ENCODE data around the gene SORBS1.
"Not testable (repeated sequence)": the region's sequence is repeated elsewhere in the genome, so short reads cannot be mapped to it uniquely, and the experiment has no call there.

Gene SORBS1

DNA sequence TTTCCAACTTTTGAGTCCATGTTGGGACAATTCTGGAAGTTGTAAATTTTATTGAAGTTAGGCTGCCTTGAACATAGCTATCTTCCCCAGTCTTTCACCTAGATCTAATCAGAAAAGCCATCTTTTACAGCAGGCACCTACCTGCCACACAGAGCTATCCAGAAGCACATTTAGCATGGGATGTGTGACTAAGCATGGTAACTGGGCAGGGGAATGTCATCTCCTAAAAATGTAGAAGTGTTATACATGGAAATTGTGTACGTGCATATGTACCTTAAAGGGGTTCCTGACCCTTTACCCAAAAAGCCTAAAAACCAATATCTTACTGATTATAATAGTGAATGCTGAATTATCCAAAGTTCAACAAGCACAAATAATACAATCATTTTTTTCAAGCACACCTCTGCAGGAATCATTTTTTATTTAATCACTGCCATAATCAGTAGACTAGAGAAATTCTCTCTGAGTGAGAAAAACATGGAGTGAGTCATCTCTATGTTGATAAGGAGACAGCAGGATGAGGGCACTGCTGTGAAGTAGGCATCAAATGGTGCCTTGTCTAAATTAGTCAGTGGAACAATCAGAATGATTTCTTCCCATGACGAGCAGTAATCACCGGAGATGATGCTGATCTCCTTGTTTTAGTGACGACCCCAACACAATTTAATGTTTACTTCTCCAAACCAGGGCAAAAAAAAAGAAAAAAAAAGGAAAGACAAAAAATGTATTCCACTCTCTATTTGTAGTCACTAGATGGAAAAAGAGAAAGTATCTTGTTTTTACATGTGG lies 75.9 kb downstream of the SORBS1 start:
- DNase-seq (ENCODE audit: low read depth, low spot score) = no peak

DNA sequence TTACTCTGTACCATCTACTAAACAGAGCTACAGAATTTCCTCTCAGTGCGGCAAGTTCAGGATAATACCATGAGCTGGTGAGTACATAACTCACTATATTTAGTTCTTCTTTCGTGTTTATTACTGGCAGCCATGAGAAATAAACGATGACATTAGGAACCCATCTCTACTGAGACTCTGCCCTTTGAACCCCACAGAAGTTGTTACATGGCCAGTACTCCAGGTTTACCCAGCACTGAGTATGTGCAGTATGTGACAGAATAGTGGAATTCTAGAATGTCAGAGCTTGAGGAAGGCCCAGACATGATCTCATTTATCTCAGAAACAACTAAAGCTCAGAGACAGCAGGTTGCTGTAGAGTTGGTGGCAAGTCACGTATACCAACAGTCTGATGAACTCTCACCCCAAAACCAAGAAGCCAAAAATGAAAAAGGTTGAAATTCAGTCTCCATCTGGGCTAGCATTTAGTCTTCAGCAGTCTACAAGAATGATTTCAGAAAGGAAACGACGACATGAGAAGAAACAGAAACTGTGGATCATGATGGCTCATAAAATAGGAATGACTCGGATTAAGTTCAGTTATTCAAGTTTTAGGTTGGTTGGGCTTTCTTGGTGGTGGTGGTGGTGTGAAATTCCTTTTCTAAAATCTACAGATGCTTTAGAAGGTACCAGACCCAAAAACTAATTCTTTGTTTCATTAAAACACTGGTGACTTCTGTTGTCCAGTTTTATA lies 78.5 kb downstream of the SORBS1 start:
- DNase-seq (ENCODE audit: low read depth, low spot score) = no peak

DNA sequence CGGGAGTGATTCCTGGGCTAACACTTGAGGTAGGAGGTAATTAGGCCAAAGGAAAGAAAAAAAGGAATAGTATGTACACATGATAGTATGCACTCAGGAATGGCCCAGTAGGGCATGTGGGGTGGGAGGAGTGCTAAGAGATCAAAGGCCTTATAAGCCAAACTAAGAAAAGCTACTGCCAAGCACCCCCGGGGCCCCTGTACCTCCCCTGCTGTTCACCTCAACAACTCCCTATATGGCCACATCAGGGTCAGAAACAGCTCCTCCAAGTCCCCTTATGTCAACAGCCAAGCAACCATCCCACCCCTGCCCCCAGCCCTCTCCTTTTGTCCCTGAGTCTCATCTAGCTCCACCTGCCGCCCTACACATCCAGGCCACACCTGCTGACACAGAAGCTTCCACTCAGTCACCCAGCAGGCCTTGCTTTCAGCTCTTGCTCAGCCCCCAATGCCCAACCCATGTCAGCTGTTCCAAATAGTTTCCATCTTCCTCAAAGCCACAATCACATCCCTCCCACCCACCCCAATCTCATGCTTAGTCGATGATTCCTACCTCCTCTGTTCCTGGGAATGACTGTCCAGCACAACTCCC lies 80.2 kb downstream of the SORBS1 start:
- no peak for DNase-seq (ENCODE audit: low read depth, low spot score)

DNA sequence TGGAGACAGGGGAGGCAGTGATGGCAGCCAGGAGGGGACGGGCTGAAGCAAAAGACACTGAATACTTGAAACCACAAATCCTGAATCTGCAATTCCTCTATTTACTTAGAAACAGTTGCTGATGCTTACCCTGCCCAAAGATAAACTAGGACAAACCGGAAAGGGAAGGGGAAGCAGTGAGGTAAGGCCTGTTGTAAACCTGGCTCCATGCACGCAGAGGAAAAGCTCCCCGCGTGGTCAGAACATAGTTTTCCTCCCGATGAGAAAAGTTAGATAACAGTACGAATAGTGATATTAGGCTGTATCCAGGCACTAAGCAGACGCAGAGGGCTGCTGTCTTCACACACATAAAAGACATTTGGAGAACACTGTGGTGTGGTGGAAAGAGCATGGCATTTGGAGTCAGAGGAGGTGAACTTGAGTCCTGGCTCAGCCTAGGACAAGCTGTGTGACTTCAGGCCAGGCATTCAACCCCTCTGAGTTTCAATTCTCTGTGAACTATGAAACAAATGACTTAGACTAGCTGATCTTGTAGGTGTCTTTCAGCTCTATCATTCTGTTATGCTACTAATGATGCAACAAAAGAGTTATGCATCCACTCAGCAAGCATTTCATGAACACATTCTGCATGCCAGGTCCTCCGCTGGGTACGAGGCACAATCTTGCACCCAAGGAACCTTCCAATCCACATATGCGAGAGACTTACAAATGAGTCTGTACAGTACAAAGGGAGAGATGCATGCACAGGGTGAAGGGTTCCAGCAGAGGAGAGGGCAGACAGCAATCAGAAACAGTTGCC lies 80.9 kb downstream of the SORBS1 start:
- DNase-seq (ENCODE audit: low read depth, low spot score) = no peak

DNA sequence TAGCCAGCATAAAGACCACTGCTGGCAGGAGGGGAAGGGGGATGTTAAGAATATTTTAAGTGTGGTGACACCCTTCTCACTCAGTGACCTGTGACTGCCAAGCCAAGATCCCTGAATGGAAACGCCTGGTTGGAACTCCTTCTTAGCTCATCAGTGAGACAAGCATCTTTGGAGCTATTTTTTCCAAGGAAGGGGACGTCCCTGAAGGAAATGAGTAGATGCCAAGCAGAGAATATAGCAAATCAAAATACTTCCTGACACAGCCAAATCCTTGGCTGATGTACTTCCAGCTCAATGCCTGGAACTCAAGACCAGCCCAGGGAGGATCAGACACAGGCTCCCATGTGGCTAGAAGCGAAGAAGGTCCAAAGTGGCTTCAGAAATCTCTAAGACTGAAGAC lies 82.2 kb downstream of the SORBS1 start:
- DNase-seq (ENCODE audit: low read depth, low spot score) = no peak

DNA sequence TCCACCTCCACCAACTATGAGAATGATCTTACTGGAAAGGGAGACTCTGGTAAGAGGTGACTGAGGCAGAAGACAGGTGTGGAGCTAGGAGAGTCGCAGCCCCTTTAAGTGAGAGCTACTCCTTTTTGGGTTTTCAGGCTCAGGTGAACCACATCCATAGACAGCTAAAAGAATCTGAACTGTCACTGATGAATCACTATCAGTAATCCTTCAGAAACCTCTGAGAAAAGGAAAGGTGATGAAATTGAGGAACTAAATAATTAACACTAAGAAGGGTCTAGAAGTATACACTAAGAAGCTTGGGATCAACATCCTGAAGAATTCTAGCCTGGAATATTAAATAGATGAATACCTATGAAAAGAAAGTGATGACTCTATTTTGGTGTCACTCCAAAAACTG lies 83.0 kb downstream of the SORBS1 start:
- DNase-seq (ENCODE audit: low read depth, low spot score) = no peak

DNA sequence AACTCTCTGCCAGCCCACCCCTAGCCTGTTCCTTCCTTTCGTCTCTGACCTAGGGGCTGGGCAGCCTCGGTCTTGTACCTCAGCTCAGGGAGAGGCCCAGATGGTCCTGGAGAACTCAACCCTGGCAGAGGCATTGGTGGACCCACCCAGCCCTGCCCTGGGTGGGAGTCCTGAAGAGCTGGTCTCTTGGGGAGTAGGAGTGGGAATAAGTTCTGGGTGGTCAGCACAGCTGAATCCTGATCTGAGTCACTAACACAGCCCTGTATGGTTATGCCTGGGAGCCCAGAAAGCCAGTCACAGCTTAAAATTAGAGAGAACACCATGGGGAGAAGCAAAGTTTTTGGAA lies 84.0 kb downstream of the SORBS1 start:
- no peak for DNase-seq (ENCODE audit: low read depth, low spot score)

DNA sequence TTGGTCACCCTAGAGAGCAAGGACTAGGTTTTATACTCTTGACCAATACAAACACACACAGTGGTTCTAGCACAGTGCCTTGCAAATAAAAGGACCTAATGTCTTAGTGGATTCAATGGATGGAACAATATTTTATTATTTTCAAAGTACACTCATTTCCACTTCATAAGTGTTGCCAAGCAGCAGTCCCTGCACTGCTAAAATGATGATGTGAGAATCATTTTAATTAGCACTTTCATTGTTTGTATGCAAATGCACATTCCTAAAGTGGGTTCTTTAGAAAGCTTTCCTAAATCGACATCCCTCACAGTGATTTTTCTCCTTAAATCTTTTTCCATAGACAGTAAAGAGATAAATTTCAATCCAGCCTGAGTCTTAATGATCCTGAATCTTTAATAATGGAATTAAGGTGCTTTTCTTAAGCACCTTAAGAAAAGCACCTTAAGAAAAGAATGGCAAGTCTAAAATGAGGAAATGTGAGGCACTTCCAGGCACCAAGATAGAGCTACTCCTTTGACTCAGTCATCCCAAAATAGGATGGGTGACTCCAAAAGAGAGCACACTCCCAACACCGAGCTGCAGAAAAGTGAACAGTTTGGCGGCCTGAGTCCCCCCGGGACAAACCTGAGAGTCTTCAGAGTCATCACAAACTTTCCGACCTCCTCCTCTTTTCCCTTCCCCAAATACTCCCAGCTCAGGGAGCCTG lies 84.5 kb downstream of the SORBS1 start:
- no peak for DNase-seq (ENCODE audit: low read depth, low spot score)

DNA sequence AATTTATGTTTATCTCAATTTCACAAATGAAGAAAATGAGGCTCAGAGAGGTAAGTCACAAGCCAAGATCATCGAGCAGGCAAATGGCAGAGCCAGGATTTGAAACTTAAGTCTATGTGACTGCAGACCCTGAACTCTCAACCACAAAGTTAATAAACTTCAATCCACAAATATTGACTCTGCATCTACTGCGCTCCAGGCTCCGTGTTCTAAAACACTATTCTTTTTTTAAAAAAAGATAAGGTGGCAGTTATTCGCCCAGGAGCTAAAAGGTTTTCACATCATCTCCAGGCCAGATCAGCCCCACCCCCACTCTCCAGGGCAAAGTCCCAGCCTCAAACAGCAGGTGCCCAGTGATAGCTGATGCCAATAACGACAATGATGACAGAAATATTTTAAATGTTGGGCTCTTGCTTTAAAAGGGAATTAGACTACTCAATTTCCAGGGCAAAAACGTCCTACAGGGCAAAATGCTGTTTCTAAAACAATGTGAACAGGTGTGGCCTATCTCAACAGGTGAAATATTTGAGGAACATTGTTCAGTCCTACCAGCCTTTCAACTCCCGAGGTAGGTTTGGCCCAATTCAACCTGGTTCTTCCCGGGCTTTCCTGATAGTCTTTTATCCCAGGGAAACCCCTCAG lies 85.2 kb downstream of the SORBS1 start:
- DNase-seq (ENCODE audit: low read depth, low spot score) = no peak

DNA sequence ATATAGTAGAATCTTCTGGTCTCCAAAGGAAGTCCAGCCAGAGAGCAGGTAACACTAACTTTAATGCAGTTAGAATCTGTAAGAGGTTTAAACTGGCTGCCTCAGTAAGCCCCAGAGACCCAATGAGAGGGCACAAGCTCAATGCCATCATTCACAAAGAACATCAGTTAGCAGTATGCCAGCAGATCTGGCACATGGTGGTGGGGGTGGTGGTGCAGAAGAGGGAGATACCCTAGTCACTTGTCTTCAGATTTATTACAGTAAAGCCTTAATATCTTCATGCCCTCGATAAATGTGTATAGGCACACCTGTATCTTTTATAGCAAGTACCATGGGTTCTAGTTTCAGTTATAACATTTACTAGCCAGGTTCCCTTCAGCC lies 86.2 kb downstream of the SORBS1 start:
- DNase-seq (ENCODE audit: low read depth, low spot score) = no peak

DNA sequence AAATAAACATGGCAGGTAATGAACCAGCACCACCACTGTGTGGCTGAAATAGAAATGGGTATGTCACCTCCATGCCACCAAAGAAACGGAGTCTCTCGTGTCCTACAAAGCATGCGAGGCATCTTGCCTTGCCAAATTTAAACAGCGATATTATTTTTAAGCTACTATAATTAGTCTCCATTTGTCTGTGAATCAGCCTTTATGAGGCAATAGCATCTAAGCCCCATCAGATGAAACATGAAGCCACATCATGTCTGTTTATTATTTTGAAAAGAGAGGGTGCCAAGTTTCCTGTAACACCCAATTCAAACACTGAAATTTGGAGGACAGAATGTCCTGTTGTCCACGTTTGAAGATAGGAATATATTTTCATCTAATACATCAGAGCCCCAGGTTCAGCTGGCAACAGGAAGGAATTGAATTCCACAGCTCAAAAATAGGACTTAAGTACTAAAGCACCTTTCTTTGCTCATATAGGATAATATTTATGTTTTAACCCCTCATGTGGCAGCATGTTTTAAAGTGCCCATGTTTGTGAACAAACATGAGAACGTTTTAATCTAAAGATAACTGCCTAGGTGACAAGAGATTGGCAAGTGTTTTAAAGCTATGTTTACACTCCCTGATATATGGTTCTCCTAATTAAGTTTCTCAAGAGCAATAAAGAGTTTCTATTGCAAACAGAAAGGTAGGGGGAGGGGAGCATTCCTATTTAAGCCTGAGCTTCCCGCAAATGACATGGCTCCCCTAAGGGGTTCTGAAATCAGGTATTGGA lies 86.8 kb downstream of the SORBS1 start:
- DNase-seq (ENCODE audit: low read depth, low spot score) = no peak

DNA sequence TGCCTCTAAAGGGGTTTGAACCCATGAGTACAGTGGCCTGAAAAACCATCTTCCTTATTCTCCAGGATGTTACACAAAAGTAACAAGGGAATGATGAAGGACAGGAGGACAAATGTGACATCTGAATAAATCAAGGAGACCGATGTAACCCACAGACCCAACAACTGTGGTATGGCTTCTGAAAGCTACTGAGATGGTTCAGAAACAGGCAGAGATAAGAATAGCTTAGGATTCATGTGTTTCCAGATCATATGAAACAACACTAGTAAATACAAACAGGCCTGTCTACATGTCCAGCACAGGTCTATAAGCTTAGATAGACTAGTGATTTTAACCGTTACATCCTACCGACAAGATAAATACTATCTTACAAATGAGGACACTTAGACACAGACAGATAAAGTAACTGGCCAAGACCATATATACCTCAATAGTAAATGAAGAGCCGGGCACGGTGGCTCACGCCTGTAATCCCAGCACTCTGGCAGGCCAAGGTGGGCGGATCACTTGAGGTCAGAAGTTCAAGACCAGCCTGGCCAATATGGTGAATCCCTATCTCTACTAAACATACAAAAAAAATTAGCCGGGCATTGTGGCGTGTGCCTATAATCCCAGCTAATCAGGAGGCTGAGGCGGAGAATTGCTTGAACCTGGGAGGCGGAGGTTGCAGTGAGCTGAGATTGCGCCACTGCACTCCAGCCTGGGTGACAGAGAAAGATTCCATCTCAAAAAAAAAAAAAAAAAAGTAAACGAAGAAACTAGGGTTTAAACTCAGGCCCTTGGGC lies 88.7 kb downstream of the SORBS1 start:
- no peak for DNase-seq (ENCODE audit: low read depth, low spot score)

DNA sequence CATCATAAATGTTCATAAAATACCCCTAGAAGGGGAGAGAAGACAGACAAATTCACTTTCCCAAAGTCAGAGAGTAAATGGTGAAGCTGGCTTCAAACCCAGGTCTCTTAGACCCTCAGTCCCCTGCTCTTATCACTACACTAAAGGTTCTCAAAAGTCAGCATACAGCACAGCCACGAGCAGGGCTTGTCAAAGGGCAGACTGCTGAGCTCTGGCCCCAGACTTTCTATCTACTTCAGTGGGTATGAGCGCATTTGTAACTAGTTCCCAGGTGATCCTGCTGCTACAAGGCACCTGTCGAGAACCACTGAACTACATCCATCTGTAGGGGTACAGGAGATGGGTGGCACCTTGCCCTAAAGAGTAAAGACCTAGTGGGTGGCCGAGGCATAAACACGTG lies 91.5 kb downstream of the SORBS1 start:
- DNase-seq (ENCODE audit: low read depth, low spot score) = no peak

DNA sequence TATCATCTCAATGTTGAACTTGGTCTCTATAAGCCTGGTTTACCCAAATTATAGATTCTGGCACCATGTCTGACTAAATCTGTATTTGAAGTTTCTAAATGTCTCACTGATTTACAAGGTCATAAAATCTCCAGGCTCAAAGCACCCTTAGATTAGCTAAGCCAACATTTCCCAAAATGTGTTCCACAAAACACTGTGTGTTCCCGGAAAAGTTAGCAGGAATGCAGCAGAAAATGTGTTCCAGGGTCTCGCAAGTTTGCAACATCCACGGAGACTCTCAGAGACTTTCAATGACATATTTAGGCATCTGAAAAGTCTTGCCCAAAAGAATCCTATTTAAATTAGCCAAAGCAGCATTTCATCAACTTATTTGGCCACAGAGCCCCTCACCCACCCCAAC lies 91.9 kb downstream of the SORBS1 start:
- no peak for DNase-seq (ENCODE audit: low read depth, low spot score)

DNA sequence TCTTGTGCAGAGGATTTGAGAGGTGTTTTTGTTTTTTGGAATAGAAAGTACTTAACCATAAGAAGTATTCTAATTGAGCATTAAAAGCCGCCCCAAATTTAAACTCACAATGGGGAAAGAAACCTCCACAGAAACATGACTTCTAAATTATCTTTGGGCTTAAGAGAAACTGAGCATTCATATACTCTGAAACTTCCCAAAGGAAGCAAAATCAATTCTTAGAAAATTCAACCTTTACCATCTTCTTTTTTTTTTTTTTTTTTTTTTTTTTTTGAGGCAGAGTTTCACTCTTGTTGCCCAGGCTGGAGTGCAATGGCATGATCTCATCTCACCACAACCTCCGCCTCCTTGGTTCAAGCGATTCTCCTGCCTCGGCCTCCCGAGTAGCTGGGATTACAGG lies 93.5 kb downstream of the SORBS1 start:
- not testable (repeated sequence) for DNase-seq (ENCODE audit: low read depth, low spot score)

DNA sequence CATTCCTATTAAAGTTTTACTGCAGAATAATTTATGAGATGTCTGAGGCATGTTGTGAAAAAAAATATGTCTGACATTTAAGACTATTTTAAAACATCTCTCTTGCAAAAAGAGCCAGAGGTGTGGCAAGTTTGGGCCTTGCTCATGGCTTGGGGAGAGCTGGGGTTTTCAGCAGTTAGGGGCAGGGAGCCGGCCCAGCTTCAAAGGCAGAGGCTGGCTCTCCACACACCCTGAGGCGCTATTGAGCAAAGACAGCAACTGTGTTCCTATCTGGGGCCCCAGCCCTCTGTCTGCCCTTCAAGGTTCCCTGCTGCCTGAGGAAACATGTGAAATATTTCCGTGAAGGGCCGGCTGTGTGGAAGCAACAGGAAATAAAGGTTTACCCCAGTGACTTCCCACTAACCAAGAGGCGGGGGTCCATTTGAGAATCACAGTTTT lies 94.0 kb downstream of the SORBS1 start:
- peak; percentile 65 for DNase-seq (ENCODE audit: low read depth, low spot score)

DNA sequence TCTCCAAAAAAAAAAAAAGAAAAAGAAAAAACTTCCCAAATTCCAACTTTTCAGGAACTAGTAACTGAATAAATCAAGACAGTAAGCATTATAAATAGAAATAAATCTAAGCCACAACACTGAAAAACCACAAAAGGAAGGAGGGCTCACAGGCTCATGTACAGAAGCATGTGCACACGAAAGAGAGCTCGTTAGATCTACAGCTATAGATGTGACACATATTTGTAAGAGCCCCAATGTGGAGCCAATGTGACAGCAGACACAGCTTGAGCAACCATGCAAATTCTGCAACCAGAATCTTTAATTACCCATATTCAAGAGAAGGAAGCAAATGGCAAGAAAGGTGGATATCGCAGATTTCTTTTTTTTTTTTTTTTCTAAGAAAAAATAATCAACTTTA lies 94.7 kb downstream of the SORBS1 start:
- no peak for DNase-seq (ENCODE audit: low read depth, low spot score)

DNA sequence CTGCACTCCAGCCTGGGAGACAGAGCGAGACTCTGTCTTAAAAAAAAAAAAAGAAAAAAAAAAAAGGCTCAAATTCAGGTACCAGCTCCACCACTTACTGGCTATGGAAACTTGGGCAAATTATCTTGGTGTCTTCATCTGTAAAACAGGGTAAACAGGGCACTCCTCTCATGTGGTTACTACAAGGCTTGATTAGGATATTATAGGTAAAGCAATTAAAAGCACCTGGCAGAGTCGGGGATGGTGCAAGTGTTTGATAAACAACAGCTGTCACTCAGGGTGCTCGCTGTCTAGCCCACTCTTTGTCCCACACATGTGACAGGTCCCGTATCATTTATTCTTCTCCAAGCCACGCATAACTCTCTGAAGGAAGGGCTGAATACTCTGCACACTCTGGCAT lies 96.9 kb downstream of the SORBS1 start:
- no peak for DNase-seq (ENCODE audit: low read depth, low spot score)

Data from smooth muscle cell of the brain vasculature (primary cell).